HTR-8/SVneo (cell line): Measurements from ENCODE around the gene ASTN1.

Experiments
- DNase-seq: peaks from one replicate; pipeline ENCODE4 v3.0.0; 2011; ENCODE audit warnings: low spot score, mixed read lengths; ENCODE audit not compliant: insufficient read length
- FAIRE-seq: peaks from 2 replicates; lab custom pipeline; 2011; peaks lifted over from hg19 to GRCh38; lab: Jason Lieb, UNC

Gene ASTN1

DNA sequence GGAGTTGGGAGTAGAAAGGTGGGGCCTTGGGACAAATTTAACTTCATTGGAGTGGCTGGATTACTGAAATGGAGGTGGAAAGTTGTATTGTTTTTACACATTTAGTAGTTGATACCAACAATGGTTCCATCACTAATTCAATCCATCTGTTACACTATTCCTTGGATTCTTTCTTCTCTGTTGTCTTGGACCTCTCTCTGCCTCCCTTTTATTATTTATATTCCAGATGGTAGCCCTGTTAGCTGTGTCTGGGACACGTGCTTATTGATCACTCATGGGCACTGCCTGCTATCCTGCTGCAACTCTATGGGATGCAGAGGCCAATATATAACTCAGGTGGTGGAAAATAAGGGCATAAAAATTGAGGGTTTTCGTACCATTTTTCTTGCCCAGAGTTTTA, 355.2 kb downstream of the ASTN1 start:
- FAIRE-seq (no peak), DNase-seq (no peak)
